ENCODE data around the gene RGS7.

GRCh38 chr1:241083285-241083684, 273.7 kb downstream of the RGS7 start:
- TF ChIP-seq, protein P1, sequence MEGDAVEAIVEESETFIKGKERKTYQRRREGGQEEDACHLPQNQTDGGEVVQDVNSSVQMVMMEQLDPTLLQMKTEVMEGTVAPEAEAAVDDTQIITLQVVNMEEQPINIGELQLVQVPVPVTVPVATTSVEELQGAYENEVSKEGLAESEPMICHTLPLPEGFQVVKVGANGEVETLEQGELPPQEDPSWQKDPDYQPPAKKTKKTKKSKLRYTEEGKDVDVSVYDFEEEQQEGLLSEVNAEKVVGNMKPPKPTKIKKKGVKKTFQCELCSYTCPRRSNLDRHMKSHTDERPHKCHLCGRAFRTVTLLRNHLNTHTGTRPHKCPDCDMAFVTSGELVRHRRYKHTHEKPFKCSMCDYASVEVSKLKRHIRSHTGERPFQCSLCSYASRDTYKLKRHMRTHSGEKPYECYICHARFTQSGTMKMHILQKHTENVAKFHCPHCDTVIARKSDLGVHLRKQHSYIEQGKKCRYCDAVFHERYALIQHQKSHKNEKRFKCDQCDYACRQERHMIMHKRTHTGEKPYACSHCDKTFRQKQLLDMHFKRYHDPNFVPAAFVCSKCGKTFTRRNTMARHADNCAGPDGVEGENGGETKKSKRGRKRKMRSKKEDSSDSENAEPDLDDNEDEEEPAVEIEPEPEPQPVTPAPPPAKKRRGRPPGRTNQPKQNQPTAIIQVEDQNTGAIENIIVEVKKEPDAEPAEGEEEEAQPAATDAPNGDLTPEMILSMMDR (conservative IDR thresholded peaks at IDR 0.05; ENCODE audit: low read length), result no peak
- TF ChIP-seq EZH2phosphoT487 (IDR thresholded peaks at IDR 0.05; ENCODE audit: borderline replicate concordance), result no peak
